HepG2 (cell line): ENCODE data around the gene EXO1. TPM values are rescaled to one million over a fixed set of nuclear protein-coding genes. Genes with fewer than 3 reads are reported as not detected.

Experiments used
- ATAC-seq: fragments of 200-7000 bp; cut with Tn5 transposase; 3 replicates; pipeline ENCODE4 v1.9.1; 2020; ENCODE audit warnings: mild to moderate bottlenecking, moderate library complexity
- BruUV-seq: library from RNA; stranded (reverse); fragments of 400-500 nt; replicated peaks from 2 replicates; lab custom pipeline; 2021; lab: Mats Ljungman, UMichigan
- CTCF ChIA-PET: fragments of 300-600 bp; formaldehyde crosslinking; extraction: SDS; loops from one replicate; lab custom pipeline; 2021; ENCODE audit warnings: low total read pairs, inconsistent platforms, low intra/inter-chr PET ratio; lab: Yijun Ruan, JAX
- POLR2A ChIA-PET: fragments of 350-600 bp; sonication (Branson Sonifier 250); formaldehyde crosslinking; loops from one replicate; lab custom pipeline; 2020; ENCODE audit warnings: antibody characterized with exemption, inconsistent platforms; lab: Yijun Ruan, JAX
- DNase-seq: peaks from one replicate; pipeline ENCODE4 v3.0.0-alpha.2; 2015; ENCODE audit warnings: low spot score
- FAIRE-seq: peaks from 3 replicates; lab custom pipeline; 2011; peaks lifted over from hg19 to GRCh38; lab: Jason Lieb, UNC
- H2AFZ ChIP-seq: one replicate; pipeline ENCODE4 v1.6.1; 2011; ENCODE audit warnings: low read length, inconsistent platforms
- H3K27ac ChIP-seq: fragments of 300-600 bp; 3 replicates; pipeline ENCODE4 v1.8.0; 2011; ENCODE audit warnings: mixed run types, mild to moderate bottlenecking, mixed read lengths, low read length, inconsistent platforms; ENCODE audit not compliant: insufficient read depth; ENCODE audit errors: extremely low read length
- H3K27me3 ChIP-seq, 2 experiments: fragments of 200-600 bp in 1 of 2; 2 replicates in 1 of 2; 3 replicates in 1 of 2; pipeline versions ENCODE4 v1.6.0 to v1.8.0; 2011; ENCODE audit warnings: low read length in 2 of 2, mild to moderate bottlenecking in 2 of 2, moderate library complexity in 2 of 2, inconsistent platforms in 1 of 2; ENCODE audit not compliant: insufficient read depth in 2 of 2, control insufficient read depth in 1 of 2
- H3K36me3 ChIP-seq, 2 experiments: fragments of 200-600 bp in 1 of 2; replicated peaks in 1 of 2; 2 replicates in 1 of 2; 3 replicates in 1 of 2; pipeline versions ENCODE4 v1.5.1 to v1.8.0; 2011; ENCODE audit warnings: low read length in 2 of 2, inconsistent platforms in 1 of 2; ENCODE audit not compliant: insufficient read depth in 2 of 2, control insufficient read depth in 1 of 2
- H3K4me1 ChIP-seq: 2 replicates; pipeline ENCODE4 v1.5.1; 2012; ENCODE audit warnings: low read length, inconsistent platforms; ENCODE audit not compliant: insufficient read depth
- H3K4me2 ChIP-seq: 2 replicates; pipeline ENCODE4 v1.6.0; 2011; ENCODE audit warnings: low read depth, low read length, inconsistent platforms
- H3K4me3 ChIP-seq, 3 experiments: fragments of 200-600 bp in 1 of 3; sonication (generic), shearing (Covaris generic) in 1 of 3; replicated peaks in 1 of 3; 2 replicates each; pipeline ENCODE4 v1.5.1; 2011 to 2016; ENCODE audit warnings: low read length in 3 of 3, inconsistent platforms in 2 of 3, low read depth in 2 of 3, mild to moderate bottlenecking in 2 of 3, control low read depth in 1 of 3, mixed read lengths in 1 of 3; ENCODE audit not compliant: insufficient read depth in 1 of 3
- H3K79me2 ChIP-seq: one replicate; pipeline ENCODE4 v1.6.1; 2011; ENCODE audit warnings: low read length, inconsistent platforms; ENCODE audit not compliant: insufficient read depth
- H3K9ac ChIP-seq: 2 replicates; pipeline ENCODE4 v1.6.0; 2011; ENCODE audit warnings: mild to moderate bottlenecking, low read depth, low read length, inconsistent platforms; ENCODE audit not compliant: insufficient read depth
- H3K9me3 ChIP-seq: 2 replicates; pipeline ENCODE4 v1.5.1; 2012; ENCODE audit warnings: mild to moderate bottlenecking, low read length
- H4K20me1 ChIP-seq: 2 replicates; pipeline ENCODE4 v1.6.0; 2011; ENCODE audit warnings: inconsistent platforms, mild to moderate bottlenecking, low read length, moderate library complexity; ENCODE audit not compliant: insufficient read depth
- DZIP1 ChIP-seq: sonication (generic); formaldehyde crosslinking; IDR thresholded peaks from 2 replicates; pipeline ENCODE4 v1.5.0; 2020; ENCODE audit warnings: mild to moderate bottlenecking, missing genetic modification reagents
- HIVEP1 ChIP-seq: sonication (generic); formaldehyde crosslinking; IDR thresholded peaks from 2 replicates; pipeline ENCODE4 v1.4.0; 2020; ENCODE audit warnings: mild to moderate bottlenecking, missing genetic modification reagents
- IRX3 ChIP-seq: sonication (generic); formaldehyde crosslinking; IDR thresholded peaks from 2 replicates; pipeline ENCODE4 v1.8.1; 2023; ENCODE audit warnings: mild to moderate bottlenecking, low read depth, missing genetic modification reagents, borderline replicate concordance
- KMT2A ChIP-seq: sonication (generic); formaldehyde crosslinking; IDR thresholded peaks from 2 replicates; pipeline ENCODE4 v1.4.0; 2020; ENCODE audit warnings: missing genetic modification reagents
- SNAPC2 ChIP-seq: sonication (generic); formaldehyde crosslinking; IDR thresholded peaks from 2 replicates; pipeline ENCODE4 v1.8.1; 2022; ENCODE audit warnings: mild to moderate bottlenecking, missing genetic modification reagents
- SNRNP70 ChIP-seq: fragments of 200-400 bp; formaldehyde crosslinking; IDR thresholded peaks from 2 replicates; pipeline ENCODE4 v1.6.1; 2017; ENCODE audit warnings: mild to moderate bottlenecking, low read depth, low read length, moderate library complexity
- SP140L ChIP-seq: sonication (generic); formaldehyde crosslinking; IDR thresholded peaks from 2 replicates; pipeline ENCODE4 v1.4.0; 2020; ENCODE audit warnings: missing genetic modification reagents, borderline replicate concordance
- ZC3H13 ChIP-seq: sonication (generic); formaldehyde crosslinking; IDR thresholded peaks from 2 replicates; pipeline ENCODE4 v1.8.1; 2023; ENCODE audit warnings: mild to moderate bottlenecking, missing genetic modification reagents, moderate library complexity
- ZNF12 ChIP-seq: sonication (generic); formaldehyde crosslinking; IDR thresholded peaks from 2 replicates; pipeline ENCODE4 v1.5.0; 2020; ENCODE audit warnings: missing genetic modification reagents
- ZNF740 ChIP-seq: sonication (generic); formaldehyde crosslinking; IDR thresholded peaks from 2 replicates; pipeline ENCODE4 v1.4.0; 2020; ENCODE audit warnings: missing genetic modification reagents
- ZNF777 ChIP-seq: sonication (generic); formaldehyde crosslinking; IDR thresholded peaks from 2 replicates; pipeline ENCODE4 v1.4.0; 2020; ENCODE audit warnings: missing genetic modification reagents
- ZNF780A ChIP-seq: sonication (generic); formaldehyde crosslinking; IDR thresholded peaks from 2 replicates; pipeline ENCODE4 v1.8.0; 2022; ENCODE audit warnings: mild to moderate bottlenecking, missing genetic modification reagents, moderate library complexity
- WGBS: methylation state at CpG from one replicate; pipeline ENCODE4 v1.1.6; 2017; ENCODE audit warnings: low lambda C conversion rate; 5-methylcytosine and 5-hydroxymethylcytosine counted together
- in situ Hi-C: cut with HindIII; loops from 2 replicates; pipeline ENCODE4 v1.10.0; 2017; ENCODE audit warnings: low pct_unique_long_range_greater_than_20kb; ENCODE audit not compliant: extremely low pct_ligation_motif_present
- intact Hi-C: fragments of 100-400 bp; cut with micrococcal nuclease; formaldehyde crosslinking; loops from one replicate; pipeline ENCODE4 v1.10.0; 2022; ENCODE audit not compliant: unreplicated experiment
- polyA plus RNA-seq, 8 experiments: library from polyadenylated mRNA; depleted of rRNA in 3 of 8; stranded (reverse) in 7 of 8; unstranded in 1 of 8; fragments of >200 nt; fragmentation: Illumina TruSeq in 4 of 8; extraction: Trizol in 4 of 8; gene quantifications; 2 replicates each; pipeline versions ENCODE4 v1.2.1 to v1.2.3, GENCODE V29; 2011 to 2016; ENCODE audit warnings: low read depth in 4 of 8, missing spikeins in 1 of 8, mixed read lengths in 1 of 8; ENCODE audit not compliant: insufficient read depth in 1 of 8
- total RNA-seq, 5 experiments: library from RNA; depleted of rRNA; stranded (reverse); fragments of >200 nt; fragmentation: Illumina TruSeq; extraction: Trizol; gene quantifications; 2 replicates each; pipeline ENCODE4 v1.2.3, GENCODE V29; 2016; ENCODE audit warnings: low read depth in 1 of 5
- TF ChIP-seq, protein P1 (sequence below): sonication (generic); formaldehyde crosslinking; IDR thresholded peaks from 2 replicates; pipeline ENCODE4 v1.8.0; 2022; ENCODE audit warnings: missing genetic modification reagents, mild to moderate bottlenecking, inconsistent platforms, borderline replicate concordance
- TF ChIP-seq, protein P2 (sequence below): sonication (generic); formaldehyde crosslinking; IDR thresholded peaks from 2 replicates; pipeline ENCODE4 v1.4.0; 2020; ENCODE audit warnings: missing genetic modification reagents, borderline replicate concordance
- TF ChIP-seq, protein P3 (sequence below): sonication (generic); formaldehyde crosslinking; IDR thresholded peaks from 2 replicates; pipeline ENCODE4 v1.4.0; 2020; ENCODE audit warnings: missing genetic modification reagents

The EXO1 gene
- total and polyA plus RNA-seq, 2 of the 13 experiments (the other 11 are each of a cell fraction or from before 2014, with no cell fraction given) = 3.2 to 26.1 TPM

DNA sequence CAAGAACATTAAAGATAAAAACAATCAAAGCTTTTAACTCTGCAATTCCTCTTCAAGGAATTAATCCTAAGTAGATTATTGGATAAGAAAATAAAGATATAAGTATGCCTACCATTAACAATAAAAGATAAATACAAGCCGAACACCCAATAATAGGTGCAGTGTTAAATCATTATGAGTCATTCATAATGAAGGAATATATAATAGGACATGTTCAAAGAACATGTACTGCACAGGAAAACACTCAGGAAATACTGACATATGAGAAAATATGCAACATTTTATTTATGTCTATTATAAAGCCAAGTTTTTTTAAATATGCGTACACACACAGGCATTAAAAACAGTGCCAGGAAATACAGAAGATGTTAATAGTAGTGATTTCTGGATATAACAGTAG is 11.1 kb upstream of the EXO1 start:
- ChIA-PET POLR2A (no interaction called here), CTCF (no interaction called here)
- Histone ChIP-seq H3K79me2 (no peaks in the 10 kb centered on the region), H3K4me1 (peaks cover 7% of the 10 kb centered on the region; the same call in 1 of the 2 replicates), H3K4me3 (no peak overlapping the region), H3K36me3 (no peaks in the 10 kb centered on the region), H3K4me2 (no peak overlapping the region), H3K9me3 (no peaks in the 10 kb centered on the region), H3K27ac (no peak overlapping the region), H3K27me3 (no peaks in the 10 kb centered on the region; a peak in 1 of 5 replicates), H3K9ac (no peak overlapping the region), H4K20me1 (no peaks in the 10 kb centered on the region), H2AFZ (no peak overlapping the region)
- 93% methylated on average over 2 of the region's 2 CpGs for WGBS
- BruUV-seq = no TSS peak
- in situ Hi-C loops = loop anchor here (5.0 kb wide), 2 partner anchors 225 to 305 kb away; partner anchors contain the start of gene KMO
- ATAC-seq = no peak
- intact Hi-C loops = no loop called here
- no peak for FAIRE-seq
- DNase-seq = no peak
- no peak for TF ChIP-seq HIVEP1 (CRISPR knock-in tag)
- TF ChIP-seq SNAPC2 (CRISPR knock-in tag) = no peak
- TF ChIP-seq ZNF740 (CRISPR knock-in tag) = no peak
- TF ChIP-seq KMT2A (CRISPR knock-in tag) = no peak
- TF ChIP-seq, protein P1, sequence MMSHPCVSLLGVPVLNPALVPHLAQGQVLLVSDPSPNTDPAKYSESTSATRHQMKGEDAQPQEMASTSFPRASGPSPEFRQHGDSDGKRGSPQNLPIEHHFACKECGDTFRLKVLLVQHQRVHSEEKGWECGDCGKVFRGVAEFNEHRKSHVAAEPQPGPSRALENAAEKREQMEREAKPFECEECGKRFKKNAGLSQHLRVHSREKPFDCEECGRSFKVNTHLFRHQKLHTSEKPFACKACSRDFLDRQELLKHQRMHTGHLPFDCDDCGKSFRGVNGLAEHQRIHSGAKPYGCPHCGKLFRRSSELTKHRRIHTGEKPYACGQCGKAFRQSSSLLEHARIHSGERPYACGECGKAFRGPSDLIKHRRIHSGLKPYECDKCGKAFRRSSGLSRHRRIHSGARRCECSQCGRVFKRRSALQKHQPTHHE (CRISPR knock-in tag) = no peak
- TF ChIP-seq ZNF780A (CRISPR knock-in tag) = no peak
- TF ChIP-seq IRX3 (CRISPR knock-in tag) = no peak
- TF ChIP-seq, protein P2, sequence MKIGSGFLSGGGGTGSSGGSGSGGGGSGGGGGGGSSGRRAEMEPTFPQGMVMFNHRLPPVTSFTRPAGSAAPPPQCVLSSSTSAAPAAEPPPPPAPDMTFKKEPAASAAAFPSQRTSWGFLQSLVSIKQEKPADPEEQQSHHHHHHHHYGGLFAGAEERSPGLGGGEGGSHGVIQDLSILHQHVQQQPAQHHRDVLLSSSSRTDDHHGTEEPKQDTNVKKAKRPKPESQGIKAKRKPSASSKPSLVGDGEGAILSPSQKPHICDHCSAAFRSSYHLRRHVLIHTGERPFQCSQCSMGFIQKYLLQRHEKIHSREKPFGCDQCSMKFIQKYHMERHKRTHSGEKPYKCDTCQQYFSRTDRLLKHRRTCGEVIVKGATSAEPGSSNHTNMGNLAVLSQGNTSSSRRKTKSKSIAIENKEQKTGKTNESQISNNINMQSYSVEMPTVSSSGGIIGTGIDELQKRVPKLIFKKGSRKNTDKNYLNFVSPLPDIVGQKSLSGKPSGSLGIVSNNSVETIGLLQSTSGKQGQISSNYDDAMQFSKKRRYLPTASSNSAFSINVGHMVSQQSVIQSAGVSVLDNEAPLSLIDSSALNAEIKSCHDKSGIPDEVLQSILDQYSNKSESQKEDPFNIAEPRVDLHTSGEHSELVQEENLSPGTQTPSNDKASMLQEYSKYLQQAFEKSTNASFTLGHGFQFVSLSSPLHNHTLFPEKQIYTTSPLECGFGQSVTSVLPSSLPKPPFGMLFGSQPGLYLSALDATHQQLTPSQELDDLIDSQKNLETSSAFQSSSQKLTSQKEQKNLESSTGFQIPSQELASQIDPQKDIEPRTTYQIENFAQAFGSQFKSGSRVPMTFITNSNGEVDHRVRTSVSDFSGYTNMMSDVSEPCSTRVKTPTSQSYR = no peak
- TF ChIP-seq, protein P3, sequence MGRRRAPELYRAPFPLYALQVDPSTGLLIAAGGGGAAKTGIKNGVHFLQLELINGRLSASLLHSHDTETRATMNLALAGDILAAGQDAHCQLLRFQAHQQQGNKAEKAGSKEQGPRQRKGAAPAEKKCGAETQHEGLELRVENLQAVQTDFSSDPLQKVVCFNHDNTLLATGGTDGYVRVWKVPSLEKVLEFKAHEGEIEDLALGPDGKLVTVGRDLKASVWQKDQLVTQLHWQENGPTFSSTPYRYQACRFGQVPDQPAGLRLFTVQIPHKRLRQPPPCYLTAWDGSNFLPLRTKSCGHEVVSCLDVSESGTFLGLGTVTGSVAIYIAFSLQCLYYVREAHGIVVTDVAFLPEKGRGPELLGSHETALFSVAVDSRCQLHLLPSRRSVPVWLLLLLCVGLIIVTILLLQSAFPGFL = no peak
- no peak for TF ChIP-seq SP140L (CRISPR knock-in tag)
- TF ChIP-seq ZNF12 = no peak
- TF ChIP-seq DZIP1 (CRISPR knock-in tag) = no peak
- no peak for TF ChIP-seq SNRNP70
- no peak for TF ChIP-seq ZNF777 (CRISPR knock-in tag)
- TF ChIP-seq ZC3H13 (CRISPR knock-in tag) = no peak
